Tibial artery (tissue), 4 donors: ENCODE results near the gene RBM33.

Source experiments
- DNase-seq, 2 donors: peaks; one replicate each; pipeline ENCODE4 v3.0.0-alpha.2; 2019
- H3K27ac ChIP-seq, 2 donors: fragments of 200-600 bp; sonication (generic) in 1 of 2; 1 replicate in 1 of 2; 2 replicates in 1 of 2; pipeline ENCODE4 v1.5.1; 2018 to 2019; ENCODE audit warnings: mild to moderate bottlenecking in 1 of 2
- H3K27me3 ChIP-seq, 2 donors: fragments of 200-600 bp; sonication (generic) in 1 of 2; one replicate each; pipeline versions ENCODE4 v1.5.1 to v1.6.0; 2016 to 2019
- H3K36me3 ChIP-seq, 3 donors: fragments of 200-600 bp; sonication (generic) in 2 of 3; one replicate each; pipeline ENCODE4 v1.5.1; 2016 to 2019; ENCODE audit warnings: mild to moderate bottlenecking in 2 of 3
- H3K4me1 ChIP-seq, 4 donors: fragments of 200-600 bp; sonication (generic) in 2 of 4; 1 replicate in 3 of 4; 2 replicates in 1 of 4; pipeline ENCODE4 v1.5.1; 2016 to 2019
- H3K4me3 ChIP-seq, 2 donors: fragments of 200-600 bp; sonication (generic) in 1 of 2; 1 replicate in 1 of 2; 2 replicates in 1 of 2; pipeline ENCODE4 v1.5.1; 2018 to 2019; ENCODE audit warnings: mild to moderate bottlenecking in 2 of 2
- H3K9me3 ChIP-seq, 3 donors: fragments of 200-600 bp; sonication (generic) in 1 of 3; one replicate each; pipeline ENCODE4 v1.5.1; 2016 to 2019
- intact Hi-C: fragments of 100-400 bp; cut with DNase I; formaldehyde crosslinking; loops from one replicate; pipeline ENCODE4 v1.15.0; 2023; ENCODE audit warnings: low total_unique reads
- TF ChIP-seq, protein P1 (sequence below), 2 experiments: fragments of 200-600 bp in 1 of 2; fragments of 450-650 bp in 1 of 2; IDR thresholded peaks; one replicate each; pipeline ENCODE4 v1.5.1; 2017 to 2019; ENCODE audit warnings: antibody characterized with exemption in 2 of 2, mild to moderate bottlenecking in 1 of 2, moderate library complexity in 1 of 2

The RBM33 gene

DNA sequence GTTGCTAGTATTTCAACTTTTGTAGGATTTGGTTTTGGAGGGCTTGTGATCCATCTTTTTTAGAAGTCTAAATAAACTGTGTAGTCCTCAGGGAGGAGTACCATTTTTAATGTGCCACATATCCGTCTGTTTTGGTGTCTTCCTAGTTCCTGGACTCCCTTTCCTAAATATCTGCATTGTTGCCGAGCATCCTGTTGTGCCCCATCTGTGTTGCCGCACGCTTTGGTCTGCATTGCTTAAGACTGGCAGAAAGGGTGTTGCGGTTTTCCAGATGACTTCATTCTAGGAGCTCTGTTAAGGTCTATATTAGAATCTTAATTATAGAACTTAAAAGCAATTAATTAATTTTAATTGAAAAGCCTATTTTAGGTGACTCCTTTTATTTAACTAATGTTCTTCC lies 49.4 kb downstream of the RBM33 start:
- Histone ChIP-seq H3K27me3 (no peaks in the 10 kb centered on the region), H3K4me1 (peaks cover 0 to 16% (median 2%) of the 10 kb centered on the region in 4 donors), H3K27ac (no peak overlapping the region), H3K4me3 (no peak overlapping the region), H3K9me3 (no peaks in the 10 kb centered on the region), H3K36me3 (no peaks in the 10 kb centered on the region)
- DNase-seq: no peak
- TF ChIP-seq, protein P1, sequence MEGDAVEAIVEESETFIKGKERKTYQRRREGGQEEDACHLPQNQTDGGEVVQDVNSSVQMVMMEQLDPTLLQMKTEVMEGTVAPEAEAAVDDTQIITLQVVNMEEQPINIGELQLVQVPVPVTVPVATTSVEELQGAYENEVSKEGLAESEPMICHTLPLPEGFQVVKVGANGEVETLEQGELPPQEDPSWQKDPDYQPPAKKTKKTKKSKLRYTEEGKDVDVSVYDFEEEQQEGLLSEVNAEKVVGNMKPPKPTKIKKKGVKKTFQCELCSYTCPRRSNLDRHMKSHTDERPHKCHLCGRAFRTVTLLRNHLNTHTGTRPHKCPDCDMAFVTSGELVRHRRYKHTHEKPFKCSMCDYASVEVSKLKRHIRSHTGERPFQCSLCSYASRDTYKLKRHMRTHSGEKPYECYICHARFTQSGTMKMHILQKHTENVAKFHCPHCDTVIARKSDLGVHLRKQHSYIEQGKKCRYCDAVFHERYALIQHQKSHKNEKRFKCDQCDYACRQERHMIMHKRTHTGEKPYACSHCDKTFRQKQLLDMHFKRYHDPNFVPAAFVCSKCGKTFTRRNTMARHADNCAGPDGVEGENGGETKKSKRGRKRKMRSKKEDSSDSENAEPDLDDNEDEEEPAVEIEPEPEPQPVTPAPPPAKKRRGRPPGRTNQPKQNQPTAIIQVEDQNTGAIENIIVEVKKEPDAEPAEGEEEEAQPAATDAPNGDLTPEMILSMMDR (IDR thresholded peaks at IDR 0.05): no peak
- intact Hi-C loops: no loop called here

DNA sequence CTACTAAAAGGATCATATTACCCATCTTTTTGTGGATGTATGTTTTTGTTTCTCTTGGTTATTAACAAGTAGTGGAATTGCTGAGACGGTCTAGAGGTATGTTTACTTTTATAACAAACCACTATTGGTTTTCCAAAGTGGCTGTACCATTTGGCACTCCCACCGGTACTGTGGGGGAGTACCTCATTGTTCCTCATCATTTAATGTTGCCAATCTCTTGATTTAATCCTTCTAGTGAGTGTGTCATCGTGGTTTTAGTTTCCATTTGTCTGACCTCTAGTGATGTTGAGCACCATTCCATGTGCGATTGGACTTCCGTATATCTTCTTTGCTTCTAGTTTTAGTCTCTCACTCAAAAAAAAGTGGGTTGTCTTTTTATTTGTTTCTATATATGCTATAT lies 50.4 kb downstream of the RBM33 start:
- Histone ChIP-seq H3K36me3 (no peaks in the 10 kb centered on the region), H3K27me3 (no peaks in the 10 kb centered on the region), H3K9me3 (no peaks in the 10 kb centered on the region), H3K27ac (no peak overlapping the region), H3K4me1 (peaks cover 0 to 16% (median 2%) of the 10 kb centered on the region in 4 donors), H3K4me3 (no peak overlapping the region)
- DNase-seq: no peak
- TF ChIP-seq, protein P1 (IDR thresholded peaks at IDR 0.05): no peak
- intact Hi-C loops: no loop called here

DNA sequence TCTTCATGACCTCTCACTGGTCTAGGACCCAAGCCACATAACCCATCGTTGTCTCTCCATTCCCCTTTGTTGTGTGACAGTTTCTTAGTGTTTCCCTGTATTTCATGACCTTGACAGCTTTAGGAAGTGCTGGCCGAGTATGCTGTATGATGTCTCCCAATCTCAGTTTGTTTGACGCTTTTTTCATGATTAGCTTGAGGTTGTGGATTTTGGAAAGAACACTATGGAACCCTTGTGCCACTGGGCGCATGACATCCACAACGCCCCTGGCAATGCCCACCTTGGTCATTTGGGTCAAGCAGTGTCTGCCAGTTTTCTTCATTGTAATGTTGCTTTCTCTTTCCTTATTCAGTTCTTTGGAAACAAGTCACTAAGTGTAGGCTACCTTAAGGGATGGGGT lies 52.3 kb downstream of the RBM33 start:
- intact Hi-C loops: no loop called here
- no peak for DNase-seq
- Histone ChIP-seq H3K9me3 (no peaks in the 10 kb centered on the region), H3K27ac (no peak overlapping the region), H3K27me3 (no peaks in the 10 kb centered on the region), H3K4me1 (peaks cover 0 to 16% (median 2%) of the 10 kb centered on the region in 4 donors), H3K4me3 (no peak overlapping the region), H3K36me3 (peaks cover 8 to 12% (median 11%) of the 10 kb centered on the region in 3 donors)
- TF ChIP-seq, protein P1 (IDR thresholded peaks at IDR 0.05): no peak

DNA sequence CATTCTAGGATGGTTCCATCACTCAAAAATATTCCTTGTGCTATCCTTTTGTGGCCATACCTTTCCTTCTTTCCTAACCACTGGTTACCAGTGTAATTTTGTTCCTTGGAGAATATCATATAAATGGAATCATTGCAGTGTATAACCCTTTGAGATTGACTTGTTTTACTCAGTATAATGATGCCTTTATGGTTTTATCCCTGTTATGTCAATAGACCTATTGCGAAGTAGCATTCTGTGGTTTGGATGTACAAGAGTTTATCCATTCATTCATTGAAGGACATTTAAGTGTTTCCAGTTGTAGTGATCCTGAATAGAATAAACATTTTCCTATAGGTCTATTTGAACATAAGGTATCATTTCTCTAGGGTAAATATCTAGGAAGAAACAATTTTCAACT lies 54.2 kb downstream of the RBM33 start:
- Histone ChIP-seq H3K36me3 (peaks cover 27 to 31% (median 28%) of the 10 kb centered on the region in 3 donors), H3K9me3 (no peaks in the 10 kb centered on the region), H3K4me1 (peaks cover 0 to 16% (median 2%) of the 10 kb centered on the region in 4 donors), H3K27me3 (no peaks in the 10 kb centered on the region), H3K4me3 (no peak overlapping the region), H3K27ac (no peak overlapping the region)
- intact Hi-C loops: no loop called here
- DNase-seq: no peak
- TF ChIP-seq, protein P1 (IDR thresholded peaks at IDR 0.05): no peak

DNA sequence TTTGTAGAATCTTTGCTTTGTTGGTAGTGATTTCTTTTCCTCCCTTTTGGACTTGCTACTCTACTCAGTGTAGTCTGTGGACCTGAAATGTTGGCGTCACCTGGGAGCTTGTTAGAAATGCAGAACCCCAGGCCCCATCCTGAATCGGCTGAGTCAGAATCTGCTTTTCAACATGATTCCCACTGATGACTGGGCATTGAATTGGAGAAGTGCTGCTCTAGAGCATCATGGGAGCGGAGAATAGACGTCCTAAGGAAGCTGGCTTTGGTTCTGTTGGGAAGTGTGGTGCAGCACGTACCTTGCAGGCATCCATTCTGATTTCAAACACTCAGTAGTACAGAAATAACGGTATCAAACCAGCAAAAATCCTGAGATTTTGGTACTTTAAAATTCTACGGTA lies 54.7 kb downstream of the RBM33 start:
- intact Hi-C loops: no loop called here
- no peaks in the 10 kb centered on the region for H3K9me3 ChIP-seq

More for the DNA sequence above, 54.7 kb downstream of the RBM33 start:
- Histone ChIP-seq H3K36me3 (peaks cover 32 to 34% (median 32%) of the 10 kb centered on the region in 3 donors), H3K4me1 (peaks cover 0 to 16% (median 2%) of the 10 kb centered on the region in 4 donors), H3K27ac (no peak overlapping the region), H3K27me3 (no peaks in the 10 kb centered on the region), H3K4me3 (no peak overlapping the region)
- DNase-seq: no peak
- TF ChIP-seq, protein P1 (IDR thresholded peaks at IDR 0.05): no peak
